NT2/D1 (cell line): ENCODE measurements around the gene SLIT1.

Experiments
- SUZ12 ChIP-seq: IDR thresholded peaks from 2 replicates; pipeline ENCODE4 v1.6.1; 2011; ENCODE audit not compliant: insufficient read length, insufficient read depth; ENCODE audit errors: extremely low read depth
- YY1 ChIP-seq: IDR thresholded peaks from 2 replicates; pipeline ENCODE4 v1.6.1; 2011; ENCODE audit not compliant: insufficient read length, insufficient read depth
- ZNF274 ChIP-seq: IDR thresholded peaks from 2 replicates; pipeline ENCODE4 v1.6.1; 2011; ENCODE audit warnings: mild to moderate bottlenecking, low read depth, low read length

- no peak for TF ChIP-seq YY1
- TF ChIP-seq ZNF274, result no peak
- no peak for TF ChIP-seq SUZ12
Measured at GRCh38 chr10:97176226-97176625, 9.5 kb downstream of the SLIT1 start.
